LNCAP (cell line): ENCODE data around the gene SLC8A1.

Experiments used
- TF ChIP-seq, protein P1 (sequence below): fragments of 450-650 bp; IDR thresholded peaks from 2 replicates; pipeline ENCODE4 v1.5.1; 2017; ENCODE audit warnings: mild to moderate bottlenecking

SLC8A1 gene

GRCh38 chr2:40317761-40318160, 134.1 kb downstream of the SLC8A1 start:
- TF ChIP-seq, protein P1, sequence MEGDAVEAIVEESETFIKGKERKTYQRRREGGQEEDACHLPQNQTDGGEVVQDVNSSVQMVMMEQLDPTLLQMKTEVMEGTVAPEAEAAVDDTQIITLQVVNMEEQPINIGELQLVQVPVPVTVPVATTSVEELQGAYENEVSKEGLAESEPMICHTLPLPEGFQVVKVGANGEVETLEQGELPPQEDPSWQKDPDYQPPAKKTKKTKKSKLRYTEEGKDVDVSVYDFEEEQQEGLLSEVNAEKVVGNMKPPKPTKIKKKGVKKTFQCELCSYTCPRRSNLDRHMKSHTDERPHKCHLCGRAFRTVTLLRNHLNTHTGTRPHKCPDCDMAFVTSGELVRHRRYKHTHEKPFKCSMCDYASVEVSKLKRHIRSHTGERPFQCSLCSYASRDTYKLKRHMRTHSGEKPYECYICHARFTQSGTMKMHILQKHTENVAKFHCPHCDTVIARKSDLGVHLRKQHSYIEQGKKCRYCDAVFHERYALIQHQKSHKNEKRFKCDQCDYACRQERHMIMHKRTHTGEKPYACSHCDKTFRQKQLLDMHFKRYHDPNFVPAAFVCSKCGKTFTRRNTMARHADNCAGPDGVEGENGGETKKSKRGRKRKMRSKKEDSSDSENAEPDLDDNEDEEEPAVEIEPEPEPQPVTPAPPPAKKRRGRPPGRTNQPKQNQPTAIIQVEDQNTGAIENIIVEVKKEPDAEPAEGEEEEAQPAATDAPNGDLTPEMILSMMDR: no peak

DNA sequence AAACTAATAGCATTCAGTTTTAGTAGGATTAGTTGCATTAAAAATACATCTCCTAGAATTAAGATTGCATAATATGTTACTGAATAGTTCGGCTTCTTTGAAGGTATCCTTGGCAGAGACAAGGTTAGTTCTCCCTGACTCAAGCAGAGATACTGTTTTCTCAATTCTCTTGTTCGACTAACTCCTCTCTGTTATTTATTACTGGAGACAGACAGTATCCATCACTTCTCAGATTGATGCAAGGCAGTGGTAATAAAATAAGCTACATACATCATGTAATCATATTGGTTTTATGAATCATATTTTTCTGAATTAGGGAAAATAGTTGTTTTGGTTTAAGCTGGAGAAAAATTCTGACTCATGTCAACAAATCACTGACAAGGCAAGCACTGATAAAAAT, 134.8 kb downstream of the SLC8A1 start:
- TF ChIP-seq, protein P1: no peak

GRCh38 chr2:40316620-40317019, 135.3 kb downstream of the SLC8A1 start:
- TF ChIP-seq, protein P1: no peak

- TF ChIP-seq, protein P1: no peak
Observed at GRCh38 chr2:40315683-40316082, 136.2 kb downstream of the SLC8A1 start.

GRCh38 chr2:40311026-40311425, 140.9 kb downstream of the SLC8A1 start:
- TF ChIP-seq, protein P1: no peak

- TF ChIP-seq, protein P1: no peak
Observed at GRCh38 chr2:40310303-40310702, 141.6 kb downstream of the SLC8A1 start.

DNA sequence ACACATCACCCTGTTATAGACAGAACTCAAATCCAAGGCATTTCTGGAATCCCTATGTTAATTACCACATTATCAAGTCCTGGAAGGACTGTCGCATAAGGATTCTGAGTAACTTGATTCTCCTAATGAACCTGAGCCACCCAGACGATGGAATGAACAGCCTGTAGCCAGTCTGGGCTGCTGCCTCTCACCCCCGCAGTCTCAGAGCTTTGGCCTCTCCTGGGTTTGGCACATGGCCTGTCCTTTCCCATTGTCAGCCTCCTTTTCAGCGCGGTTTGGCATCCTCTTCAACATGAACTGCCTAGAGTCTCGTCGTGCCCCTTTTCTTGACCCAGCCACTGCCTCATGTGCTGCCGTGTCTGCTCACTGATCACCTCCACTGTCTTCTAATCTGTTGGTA, 147.6 kb downstream of the SLC8A1 start:
- TF ChIP-seq, protein P1: no peak

DNA sequence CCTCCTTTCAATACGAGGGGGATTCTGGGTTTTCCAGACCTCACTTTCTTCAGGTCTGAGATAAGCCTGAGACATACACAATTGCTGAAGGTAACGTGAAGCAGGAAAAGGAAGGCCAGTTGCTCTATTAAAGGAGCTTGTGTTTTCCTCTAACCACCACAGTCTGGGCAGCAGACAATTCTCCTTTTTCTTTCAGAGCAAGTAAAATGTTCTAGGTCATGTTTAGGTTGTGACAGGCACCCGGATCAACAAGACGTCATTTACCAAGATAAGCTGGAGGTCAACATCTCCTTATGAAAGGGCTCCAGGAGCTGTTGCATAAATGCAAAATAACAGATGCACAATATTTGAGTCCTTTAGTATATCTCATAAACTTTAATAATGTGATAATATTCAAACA, 148.1 kb downstream of the SLC8A1 start:
- TF ChIP-seq, protein P1: no peak
